GM12878 (cell line): ENCODE data around the gene ASCC1. TPM values are rescaled to one million over a fixed set of nuclear protein-coding genes. Genes with fewer than 3 reads are reported as not detected.

Source experiments
- ASH2L ChIP-seq: fragments of 300-600, 200-600 bp; sonication (generic); IDR thresholded peaks from 2 replicates; pipeline ENCODE4 v1.6.1; 2017; ENCODE audit warnings: low read depth, mild to moderate bottlenecking, borderline replicate concordance
- BACH1 ChIP-seq: fragments of 450-650 bp; IDR thresholded peaks from 2 replicates; pipeline ENCODE4 v1.6.1; 2017; ENCODE audit warnings: mild to moderate bottlenecking, borderline replicate concordance
- CEBPB ChIP-seq, 2 experiments: fragments of 150-350 bp in 1 of 2; IDR thresholded peaks; 2 replicates each; pipeline ENCODE4 v1.6.1; 2012 to 2014; ENCODE audit warnings: low read depth in 2 of 2, low read length in 2 of 2, borderline replicate concordance in 1 of 2, inconsistent platforms in 1 of 2
- HDAC2 ChIP-seq: fragments of 200-600 bp; sonication (generic); IDR thresholded peaks from 2 replicates; pipeline ENCODE4 v1.6.1; 2017
- HDGF ChIP-seq: fragments of 450-650 bp; IDR thresholded peaks from 2 replicates; pipeline ENCODE4 v1.6.1; 2016; ENCODE audit warnings: antibody characterized with exemption
- IRF5 ChIP-seq: fragments of 450-650 bp; IDR thresholded peaks from 2 replicates; pipeline ENCODE4 v1.6.1; 2017; ENCODE audit warnings: borderline replicate concordance
- JUND ChIP-seq: IDR thresholded peaks from 2 replicates; pipeline ENCODE4 v1.6.1; 2012; ENCODE audit warnings: low read depth, mild to moderate bottlenecking, low read length, improper control_type of control experiment, moderate library complexity
- LARP7 ChIP-seq: fragments of 450-650 bp; IDR thresholded peaks from 2 replicates; pipeline ENCODE4 v1.6.1; 2017; ENCODE audit warnings: mild to moderate bottlenecking
- NFYA ChIP-seq: IDR thresholded peaks from 2 replicates; pipeline ENCODE4 v1.6.1; 2011; ENCODE audit warnings: low read depth, mild to moderate bottlenecking, low read length, improper control_type of control experiment, borderline replicate concordance
- PAX5 ChIP-seq: IDR thresholded peaks from 2 replicates; pipeline ENCODE4 v1.6.1; 2011; ENCODE audit warnings: low read depth, low read length, borderline replicate concordance
- POLR2AphosphoS2 ChIP-seq: IDR thresholded peaks from 2 replicates; pipeline ENCODE4 v1.6.1; 2011; ENCODE audit warnings: low read depth, mild to moderate bottlenecking, low read length, improper control_type of control experiment, moderate library complexity
- PRDM15 ChIP-seq: fragments of 450-650 bp; formaldehyde crosslinking; IDR thresholded peaks from 2 replicates; pipeline ENCODE4 v1.4.0; 2020; ENCODE audit warnings: mild to moderate bottlenecking, moderate library complexity
- RAD51 ChIP-seq: fragments of 450-650 bp; IDR thresholded peaks from 2 replicates; pipeline ENCODE4 v1.6.1; 2016; ENCODE audit warnings: moderate library complexity, mild to moderate bottlenecking, inconsistent platforms
- SMARCA5 ChIP-seq: fragments of 450-650 bp; IDR thresholded peaks from 2 replicates; pipeline ENCODE4 v1.6.1; 2017; ENCODE audit warnings: mild to moderate bottlenecking
- SPI1 ChIP-seq: IDR thresholded peaks from 2 replicates; pipeline ENCODE4 v1.6.1; 2011; ENCODE audit warnings: low read depth, mild to moderate bottlenecking, low read length, moderate library complexity, borderline replicate concordance; ENCODE audit not compliant: insufficient read depth
- polyA plus RNA-seq, 11 experiments: library from polyadenylated mRNA; depleted of rRNA in 4 of 11; unstranded in 6 of 11; stranded (reverse) in 5 of 11; fragments of >200 nt; fragmentation: Nextera tagmentation in 4 of 11; fragmentation: Illumina TruSeq in 1 of 11; extraction: Ambion mirVana in 4 of 11; extraction: Trizol in 1 of 11; gene quantifications; 1 replicate in 1 of 11; 2 replicates in 10 of 11; pipeline versions ENCODE4 v1.2.1 to v1.2.3, GENCODE V29; 2011 to 2016; ENCODE audit warnings: inconsistent platforms in 2 of 11, missing spikeins in 2 of 11, low read depth in 1 of 11
- total RNA-seq, 4 experiments: library from RNA; depleted of rRNA in 3 of 4; stranded (reverse); fragments of >200 nt in 3 of 4; fragmentation: Illumina TruSeq in 1 of 4; extraction: Trizol in 1 of 4; gene quantifications; 2 replicates each; pipeline versions ENCODE4 v1.2.1 to v1.2.3, GENCODE V29; 2013 to 2021
- TF ChIP-seq, protein P1 (sequence below): IDR thresholded peaks from 2 replicates; pipeline ENCODE4 v1.6.1; 2012; ENCODE audit warnings: mild to moderate bottlenecking, low read depth, low read length
- TF ChIP-seq, protein P2 (sequence below): fragments of 450-650 bp; IDR thresholded peaks from 2 replicates; pipeline ENCODE4 v1.6.1; 2018; ENCODE audit warnings: mild to moderate bottlenecking, low read depth, moderate library complexity; ENCODE audit not compliant: partially characterized antibody
- TF ChIP-seq, protein P3 (sequence below): fragments of 450-650 bp; IDR thresholded peaks from 2 replicates; pipeline ENCODE4 v1.6.1; 2017; ENCODE audit warnings: low read depth, mild to moderate bottlenecking, moderate library complexity

Gene ASCC1
- total and polyA plus RNA-seq, 10 of the 15 experiments (the other 5 are each of a cell fraction or from before 2014, with no cell fraction given), result 23.3 to 80.6 (median 42.8) TPM

GRCh38 chr10:72133517-72133916, 82.6 kb downstream of the ASCC1 start (continued):
- TF ChIP-seq JUND (peak; percentile 65; the same call in 1 of the 2 replicates), PAX5 (peak; percentile 89), HDAC2 (no peak), PRDM15 (CRISPR knock-in tag) (no peak), SPI1 (peak; percentile 94), HDGF (no peak), CEBPB (IDR thresholded peaks at IDR 0.05; ENCODE audit: borderline replicate concordance in 1 of 2, low read depth in 2 of 2, low read length in 2 of 2) (peak in 1 of 2 experiments; percentile 85; a peak in 1 of 4 replicates), ASH2L (no peak), IRF5 (no peak; the same call in 1 of the 2 replicates), NFYA (no peak), POLR2AphosphoS2 (no peak), RAD51 (no peak), LARP7 (no peak), BACH1 (no peak; the same call in 1 of the 2 replicates), SMARCA5 (no peak)
- TF ChIP-seq, protein P1, sequence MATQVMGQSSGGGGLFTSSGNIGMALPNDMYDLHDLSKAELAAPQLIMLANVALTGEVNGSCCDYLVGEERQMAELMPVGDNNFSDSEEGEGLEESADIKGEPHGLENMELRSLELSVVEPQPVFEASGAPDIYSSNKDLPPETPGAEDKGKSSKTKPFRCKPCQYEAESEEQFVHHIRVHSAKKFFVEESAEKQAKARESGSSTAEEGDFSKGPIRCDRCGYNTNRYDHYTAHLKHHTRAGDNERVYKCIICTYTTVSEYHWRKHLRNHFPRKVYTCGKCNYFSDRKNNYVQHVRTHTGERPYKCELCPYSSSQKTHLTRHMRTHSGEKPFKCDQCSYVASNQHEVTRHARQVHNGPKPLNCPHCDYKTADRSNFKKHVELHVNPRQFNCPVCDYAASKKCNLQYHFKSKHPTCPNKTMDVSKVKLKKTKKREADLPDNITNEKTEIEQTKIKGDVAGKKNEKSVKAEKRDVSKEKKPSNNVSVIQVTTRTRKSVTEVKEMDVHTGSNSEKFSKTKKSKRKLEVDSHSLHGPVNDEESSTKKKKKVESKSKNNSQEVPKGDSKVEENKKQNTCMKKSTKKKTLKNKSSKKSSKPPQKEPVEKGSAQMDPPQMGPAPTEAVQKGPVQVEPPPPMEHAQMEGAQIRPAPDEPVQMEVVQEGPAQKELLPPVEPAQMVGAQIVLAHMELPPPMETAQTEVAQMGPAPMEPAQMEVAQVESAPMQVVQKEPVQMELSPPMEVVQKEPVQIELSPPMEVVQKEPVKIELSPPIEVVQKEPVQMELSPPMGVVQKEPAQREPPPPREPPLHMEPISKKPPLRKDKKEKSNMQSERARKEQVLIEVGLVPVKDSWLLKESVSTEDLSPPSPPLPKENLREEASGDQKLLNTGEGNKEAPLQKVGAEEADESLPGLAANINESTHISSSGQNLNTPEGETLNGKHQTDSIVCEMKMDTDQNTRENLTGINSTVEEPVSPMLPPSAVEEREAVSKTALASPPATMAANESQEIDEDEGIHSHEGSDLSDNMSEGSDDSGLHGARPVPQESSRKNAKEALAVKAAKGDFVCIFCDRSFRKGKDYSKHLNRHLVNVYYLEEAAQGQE, result no peak
- TF ChIP-seq, protein P2, sequence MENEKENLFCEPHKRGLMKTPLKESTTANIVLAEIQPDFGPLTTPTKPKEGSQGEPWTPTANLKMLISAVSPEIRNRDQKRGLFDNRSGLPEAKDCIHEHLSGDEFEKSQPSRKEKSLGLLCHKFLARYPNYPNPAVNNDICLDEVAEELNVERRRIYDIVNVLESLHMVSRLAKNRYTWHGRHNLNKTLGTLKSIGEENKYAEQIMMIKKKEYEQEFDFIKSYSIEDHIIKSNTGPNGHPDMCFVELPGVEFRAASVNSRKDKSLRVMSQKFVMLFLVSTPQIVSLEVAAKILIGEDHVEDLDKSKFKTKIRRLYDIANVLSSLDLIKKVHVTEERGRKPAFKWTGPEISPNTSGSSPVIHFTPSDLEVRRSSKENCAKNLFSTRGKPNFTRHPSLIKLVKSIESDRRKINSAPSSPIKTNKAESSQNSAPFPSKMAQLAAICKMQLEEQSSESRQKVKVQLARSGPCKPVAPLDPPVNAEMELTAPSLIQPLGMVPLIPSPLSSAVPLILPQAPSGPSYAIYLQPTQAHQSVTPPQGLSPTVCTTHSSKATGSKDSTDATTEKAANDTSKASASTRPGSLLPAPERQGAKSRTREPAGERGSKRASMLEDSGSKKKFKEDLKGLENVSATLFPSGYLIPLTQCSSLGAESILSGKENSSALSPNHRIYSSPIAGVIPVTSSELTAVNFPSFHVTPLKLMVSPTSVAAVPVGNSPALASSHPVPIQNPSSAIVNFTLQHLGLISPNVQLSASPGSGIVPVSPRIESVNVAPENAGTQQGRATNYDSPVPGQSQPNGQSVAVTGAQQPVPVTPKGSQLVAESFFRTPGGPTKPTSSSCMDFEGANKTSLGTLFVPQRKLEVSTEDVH, result no peak
- TF ChIP-seq, protein P3, sequence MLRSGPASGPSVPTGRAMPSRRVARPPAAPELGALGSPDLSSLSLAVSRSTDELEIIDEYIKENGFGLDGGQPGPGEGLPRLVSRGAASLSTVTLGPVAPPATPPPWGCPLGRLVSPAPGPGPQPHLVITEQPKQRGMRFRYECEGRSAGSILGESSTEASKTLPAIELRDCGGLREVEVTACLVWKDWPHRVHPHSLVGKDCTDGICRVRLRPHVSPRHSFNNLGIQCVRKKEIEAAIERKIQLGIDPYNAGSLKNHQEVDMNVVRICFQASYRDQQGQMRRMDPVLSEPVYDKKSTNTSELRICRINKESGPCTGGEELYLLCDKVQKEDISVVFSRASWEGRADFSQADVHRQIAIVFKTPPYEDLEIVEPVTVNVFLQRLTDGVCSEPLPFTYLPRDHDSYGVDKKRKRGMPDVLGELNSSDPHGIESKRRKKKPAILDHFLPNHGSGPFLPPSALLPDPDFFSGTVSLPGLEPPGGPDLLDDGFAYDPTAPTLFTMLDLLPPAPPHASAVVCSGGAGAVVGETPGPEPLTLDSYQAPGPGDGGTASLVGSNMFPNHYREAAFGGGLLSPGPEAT, result peak; percentile 89
